Mucosa of descending colon (tissue), 3 donors: Measurements from ENCODE around the gene SYT17. TPM values are rescaled to one million over a fixed set of nuclear protein-coding genes. Genes with fewer than 3 reads are reported as not detected.

ENCODE experiments used
- ATAC-seq: fragments of 200-7000 bp; cut with Tn5 transposase; one replicate; pipeline ENCODE4 v1.9.1; 2020; ENCODE audit warnings: mild to moderate bottlenecking, moderate library complexity
- DNase-seq, 3 donors: peaks; one replicate each; pipeline ENCODE4 v3.0.0-alpha.2; 2020
- H3K36me3 ChIP-seq: fragments of 200-600 bp; one replicate; pipeline ENCODE4 v1.8.0; 2021; ENCODE audit warnings: low read depth, mild to moderate bottlenecking
- H3K4me1 ChIP-seq: fragments of 200-600 bp; one replicate; pipeline ENCODE4 v1.8.0; 2021; ENCODE audit warnings: low read depth, mild to moderate bottlenecking
- H3K4me3 ChIP-seq: fragments of 200-600 bp; one replicate; pipeline ENCODE4 v1.8.0; 2021; ENCODE audit warnings: mild to moderate bottlenecking
- H3K9me3 ChIP-seq: fragments of 200-600 bp; one replicate; pipeline ENCODE4 v1.8.0; 2021; ENCODE audit warnings: mild to moderate bottlenecking
- CTCF ChIP-seq: fragments of 200-600 bp; IDR thresholded peaks from one replicate; pipeline ENCODE4 v1.8.0; 2022; ENCODE audit warnings: antibody characterized with exemption, mild to moderate bottlenecking
- intact Hi-C, 2 donors: fragments of 100-400 bp; cut with DNase I in 1 of 2; cut with micrococcal nuclease in 1 of 2; formaldehyde crosslinking; loops; one replicate each; pipeline versions ENCODE4 v1.11.0 to v1.11.1; 2022; cut with DNase I, micrococcal nuclease
- total RNA-seq, 3 donors: library from RNA; stranded (reverse); fragmentation: NEBNext Ultra II Directional in 2 of 3; extraction: Animal tissue kit (Norgen Biotek cat#: 25700) in 2 of 3; gene quantifications; one replicate each; pipeline versions ENCODE4 v1.2.1 to v1.2.4, GENCODE V29; 2021 to 2023
- donor health status: DM: no; HTN: no; CAD: no; lungs with moderate emphysema.
- donor health status: DM: no; HTN: no; CAD: no.
- donor health status: DM: no; HTN: yes; CAD: no.

SYT17 gene
- total RNA-seq, 3 donors from 2014 or later, result 4.9 to 13.3 (median 5.9) TPM

- Histone ChIP-seq H3K9me3 (no peaks in the 10 kb centered on the region), H3K36me3 (no peaks in the 10 kb centered on the region), H3K4me1 (peaks cover 16% of the 10 kb centered on the region), H3K4me3 (no peak overlapping the region)
- DNase-seq, result no peak
- TF ChIP-seq CTCF, result no peak
- intact Hi-C loops, result no loop called here
- no peak for ATAC-seq
Observed at GRCh38 chr16:19170043-19170655, 2.1 kb downstream of the SYT17 start.

- Histone ChIP-seq H3K36me3 (no peaks in the 10 kb centered on the region), H3K4me1 (peaks cover 16% of the 10 kb centered on the region), H3K4me3 (no peak overlapping the region), H3K9me3 (no peaks in the 10 kb centered on the region)
- TF ChIP-seq CTCF, result no peak
- no peak for ATAC-seq
- intact Hi-C loops, result no loop called here
- no peak for DNase-seq
Observed at GRCh38 chr16:19172098-19172780, 4.2 kb downstream of the SYT17 start.

- ATAC-seq, result no peak
- H3K9me3 ChIP-seq, result no peaks in the 10 kb centered on the region
- DNase-seq, result no peak
- H3K4me3 ChIP-seq, result no peak overlapping the region
- intact Hi-C loops, result no loop called here
- no peak for TF ChIP-seq CTCF
- H3K36me3 ChIP-seq, result no peaks in the 10 kb centered on the region
- H3K4me1 ChIP-seq, result peaks cover 10% of the 10 kb centered on the region
Observed at GRCh38 chr16:19173059-19173458, 5.0 kb downstream of the SYT17 start.

GRCh38 chr16:19173649-19174383 is 5.8 kb downstream of the SYT17 start:
- DNase-seq (no peak), ATAC-seq (no peak)
- intact Hi-C loops, result no loop called here
- TF ChIP-seq CTCF, result no peak
- H3K36me3 ChIP-seq, result no peaks in the 10 kb centered on the region
- no peak overlapping the region for H3K4me3 ChIP-seq
- H3K4me1 ChIP-seq, result peaks cover 7% of the 10 kb centered on the region
- H3K9me3 ChIP-seq, result no peaks in the 10 kb centered on the region

- Histone ChIP-seq H3K4me3 (no peak overlapping the region), H3K4me1 (peaks cover under 1% of the 10 kb centered on the region), H3K36me3 (no peaks in the 10 kb centered on the region), H3K9me3 (no peaks in the 10 kb centered on the region)
- intact Hi-C loops, result no loop called here
- DNase-seq (no peak), ATAC-seq (no peak)
- no peak for TF ChIP-seq CTCF
Observed at GRCh38 chr16:19174478-19174877, 6.4 kb downstream of the SYT17 start.
